ENCODE results near the gene ASRGL1.

DNA sequence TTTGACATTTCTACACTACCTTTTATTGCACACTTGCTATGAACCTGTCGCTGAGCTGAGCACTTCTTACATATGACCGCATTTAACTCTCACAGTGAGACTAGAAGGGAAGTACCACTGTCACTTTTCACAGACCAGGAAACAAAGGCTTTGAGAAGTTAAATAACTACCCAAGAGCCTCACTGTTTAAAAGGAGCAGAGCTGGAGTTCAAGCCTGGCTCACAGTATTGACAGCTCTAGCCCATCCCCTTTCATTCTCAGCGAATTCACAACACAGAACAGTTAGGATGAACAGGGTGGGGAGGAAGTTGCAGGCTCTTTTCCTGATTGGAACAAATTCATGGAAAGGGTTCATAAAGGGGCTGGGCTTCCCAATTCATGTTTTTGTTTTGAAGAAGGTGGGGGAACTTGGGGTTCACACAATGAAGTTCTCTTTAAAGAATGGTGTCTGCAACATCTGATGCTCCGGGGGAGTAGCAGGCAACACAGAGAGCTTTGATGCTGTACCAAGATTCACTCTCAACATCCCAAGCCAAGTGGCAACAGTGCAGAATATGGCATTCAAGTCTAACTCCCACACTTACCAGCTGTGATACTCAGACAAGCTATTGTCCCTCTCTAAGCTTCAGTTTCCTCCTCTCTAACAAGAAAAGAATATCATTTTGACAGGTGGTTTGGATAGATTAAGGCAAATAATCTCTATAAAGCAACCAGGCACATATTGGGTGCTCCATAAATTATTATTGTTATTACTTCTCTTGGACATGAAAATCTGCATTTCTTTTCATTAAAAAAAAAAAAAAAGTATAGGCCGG is 98.8 kb downstream of the ASRGL1 start:
- TF ChIP-seq, protein P1, sequence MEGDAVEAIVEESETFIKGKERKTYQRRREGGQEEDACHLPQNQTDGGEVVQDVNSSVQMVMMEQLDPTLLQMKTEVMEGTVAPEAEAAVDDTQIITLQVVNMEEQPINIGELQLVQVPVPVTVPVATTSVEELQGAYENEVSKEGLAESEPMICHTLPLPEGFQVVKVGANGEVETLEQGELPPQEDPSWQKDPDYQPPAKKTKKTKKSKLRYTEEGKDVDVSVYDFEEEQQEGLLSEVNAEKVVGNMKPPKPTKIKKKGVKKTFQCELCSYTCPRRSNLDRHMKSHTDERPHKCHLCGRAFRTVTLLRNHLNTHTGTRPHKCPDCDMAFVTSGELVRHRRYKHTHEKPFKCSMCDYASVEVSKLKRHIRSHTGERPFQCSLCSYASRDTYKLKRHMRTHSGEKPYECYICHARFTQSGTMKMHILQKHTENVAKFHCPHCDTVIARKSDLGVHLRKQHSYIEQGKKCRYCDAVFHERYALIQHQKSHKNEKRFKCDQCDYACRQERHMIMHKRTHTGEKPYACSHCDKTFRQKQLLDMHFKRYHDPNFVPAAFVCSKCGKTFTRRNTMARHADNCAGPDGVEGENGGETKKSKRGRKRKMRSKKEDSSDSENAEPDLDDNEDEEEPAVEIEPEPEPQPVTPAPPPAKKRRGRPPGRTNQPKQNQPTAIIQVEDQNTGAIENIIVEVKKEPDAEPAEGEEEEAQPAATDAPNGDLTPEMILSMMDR (IDR thresholded peaks at IDR 0.05): no peak
- TF ChIP-seq EP300 (IDR thresholded peaks at IDR 0.05) (no peak), POLR2A (IDR thresholded peaks at IDR 0.05) (no peak)

Measured in gastroesophageal sphincter (tissue), 3 donors.